Dedifferentiated amniotic fluid mesenchymal stem cell (primary cell): ENCODE measurements around the gene NACC2.
A peak's percentile ranks its signal among the peaks of the same experiment; 100 is the strongest.

ENCODE experiments used
- DNase-seq: peaks from one replicate; pipeline ENCODE4 v3.0.0-alpha.2; 2016; ENCODE audit errors: extremely low spot score

The NACC2 gene

DNA sequence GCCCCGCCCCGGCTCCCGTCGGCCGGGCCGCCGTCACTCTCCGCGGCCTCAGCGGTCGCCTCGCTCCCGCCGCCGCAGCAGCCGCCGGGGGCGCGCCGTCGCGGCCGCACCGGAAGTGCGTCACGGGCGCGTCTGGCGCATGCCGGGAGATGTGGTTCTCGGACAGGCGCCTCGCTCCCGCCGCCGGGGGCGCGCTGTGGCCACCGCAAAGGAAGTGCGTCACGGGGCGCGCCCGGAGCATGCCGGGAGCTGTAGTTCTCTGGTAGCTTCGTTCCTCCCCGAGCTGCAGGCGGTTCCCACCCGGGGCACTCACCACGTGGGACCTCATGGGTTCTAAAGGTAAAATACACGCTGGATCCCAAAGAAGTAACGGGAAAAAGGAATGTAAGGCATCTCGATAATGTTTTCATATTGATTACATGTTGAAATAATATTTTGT lies 133.8 kb downstream of the NACC2 start, which contains the start of gene UBAC1:
UBAC1 (minus strand) TSS at position 97 of the 439 bp plus-strand sequence. CDS start 211 bp downstream, outside the sequence.
- peak; percentile 91 for DNase-seq

DNA sequence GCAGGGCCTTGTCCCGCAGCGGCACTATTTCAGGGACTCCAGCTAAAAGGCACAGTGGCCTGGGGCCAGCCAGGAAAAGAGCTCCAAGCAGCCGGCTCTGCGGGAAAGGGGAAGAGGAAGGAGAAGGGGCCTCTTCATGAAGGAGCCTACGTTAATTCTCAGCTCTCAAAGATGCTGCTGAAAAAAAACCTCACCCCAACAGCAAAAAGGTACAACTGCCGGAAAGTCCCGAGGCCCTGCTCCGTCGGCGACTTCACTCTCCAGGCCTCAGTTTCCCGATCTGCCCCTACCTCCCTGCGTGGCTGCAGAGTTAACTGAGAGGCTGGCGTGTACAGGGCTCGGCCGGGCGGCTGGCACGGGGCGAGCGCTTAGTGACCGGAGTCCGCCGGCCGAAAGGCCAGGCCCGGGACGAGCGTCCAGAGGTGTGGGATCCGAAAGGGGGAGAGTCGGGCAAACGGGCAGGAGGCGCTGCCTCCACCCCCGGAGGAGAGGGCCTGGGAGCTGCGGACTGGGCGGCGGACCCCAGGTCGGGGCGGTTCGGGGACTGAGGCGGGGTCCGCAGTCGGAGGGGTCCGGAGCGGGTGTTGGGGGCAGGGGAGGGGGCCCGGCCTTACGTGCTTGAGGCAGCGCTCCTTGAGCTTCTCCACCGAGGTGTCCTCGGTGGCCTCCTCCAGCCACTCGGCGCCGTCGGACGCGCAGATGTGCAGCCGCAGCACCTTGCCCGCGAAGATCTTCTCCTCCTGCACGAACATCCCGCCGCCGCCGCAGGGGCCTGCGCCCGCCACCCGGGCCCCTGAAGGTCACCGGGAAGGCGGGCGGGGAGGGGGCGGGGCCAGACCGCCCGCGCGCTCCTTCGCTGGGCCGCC lies 134.4 kb downstream of the NACC2 start:
- no peak for DNase-seq

DNA sequence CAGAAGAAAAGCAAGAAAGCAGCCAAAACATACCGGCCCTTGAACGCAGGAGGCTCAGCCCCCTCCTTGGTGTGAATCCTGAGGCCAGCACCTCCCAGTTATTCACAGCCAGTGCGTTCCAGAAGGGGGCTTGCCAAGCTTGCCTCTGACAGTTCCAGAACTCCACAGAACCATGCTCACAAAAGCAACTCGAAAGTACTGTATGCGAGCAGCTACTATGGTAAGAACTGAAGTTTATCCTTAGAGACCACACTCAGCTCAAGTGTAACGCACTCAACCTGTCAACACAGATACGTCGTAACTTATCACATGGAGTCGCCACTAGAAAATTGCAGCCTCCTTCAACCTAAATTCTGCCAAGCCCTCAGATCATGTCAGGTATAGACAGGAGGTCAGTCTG lies 135.3 kb downstream of the NACC2 start:
- no peak for DNase-seq

DNA sequence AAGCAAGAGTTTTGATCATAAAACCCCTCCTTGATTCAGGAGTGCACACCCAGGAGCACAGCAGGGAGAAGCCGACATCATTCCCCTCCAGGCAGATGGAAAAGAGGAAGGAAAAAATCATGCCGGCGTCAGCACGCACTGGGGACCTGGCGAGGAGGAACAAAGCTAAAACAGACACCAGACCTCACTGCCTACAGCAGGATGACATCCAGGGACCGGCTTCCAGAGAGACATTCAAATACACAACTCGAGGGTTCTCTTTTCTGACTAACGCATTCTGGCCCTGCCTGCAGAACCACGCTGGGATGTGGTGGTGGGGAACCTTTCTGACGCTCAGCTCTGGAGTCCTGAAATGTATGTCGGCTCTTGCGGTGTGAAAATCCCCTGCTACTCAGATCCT lies 136.6 kb downstream of the NACC2 start:
- DNase-seq, result no peak

DNA sequence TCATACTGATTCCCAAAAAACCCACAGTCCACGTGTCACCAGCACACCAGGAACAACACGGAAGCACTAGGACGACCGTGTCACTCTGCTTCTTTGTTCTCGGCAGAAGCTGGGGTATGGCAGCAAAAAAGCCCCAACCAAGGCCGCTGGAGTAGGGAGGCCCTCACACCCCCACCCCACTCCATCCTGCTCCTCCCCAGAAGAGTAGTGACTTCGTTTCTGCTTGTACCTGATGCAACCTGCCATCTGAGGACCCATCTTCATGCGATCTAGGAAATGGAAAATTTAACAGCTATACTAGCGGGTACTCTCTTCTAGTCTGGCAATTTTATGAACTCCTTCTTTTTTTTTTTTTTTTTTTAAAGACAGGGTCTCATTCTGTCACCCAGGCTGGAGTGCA lies 137.7 kb downstream of the NACC2 start:
- no peak for DNase-seq

DNA sequence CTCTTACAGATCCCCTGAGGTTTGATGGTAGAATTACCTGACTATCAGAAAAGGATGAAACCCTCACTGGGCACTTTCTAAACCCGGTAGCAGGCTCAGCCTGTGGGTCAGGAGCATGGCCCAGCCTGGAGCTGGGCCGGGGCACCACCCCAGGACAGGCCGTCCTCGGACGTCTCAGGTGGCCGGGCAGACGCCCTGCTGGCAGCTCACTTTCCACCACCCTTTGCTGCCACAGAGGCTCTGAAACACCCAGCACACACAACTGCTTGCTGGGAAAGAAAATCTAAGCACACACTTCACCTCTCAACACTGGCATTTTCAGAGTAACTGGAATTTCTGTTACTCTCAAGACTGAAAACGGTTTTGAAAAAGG lies 138.3 kb downstream of the NACC2 start:
- DNase-seq, result no peak
